HEK293T (cell line): Measurements from ENCODE around the gene DNAH10.

ENCODE experiments used
- ARNT ChIP-seq: fragments of 450-650 bp; IDR thresholded peaks from 2 replicates; pipeline ENCODE4 v1.6.1; 2017; ENCODE audit warnings: mild to moderate bottlenecking
- BHLHE40 ChIP-seq: fragments of 450-650 bp; IDR thresholded peaks from 2 replicates; pipeline ENCODE4 v1.6.1; 2016; ENCODE audit warnings: mild to moderate bottlenecking, moderate library complexity, borderline replicate concordance
- ELF4 ChIP-seq: fragments of 450-650 bp; IDR thresholded peaks from 2 replicates; pipeline ENCODE4 v1.6.1; 2017; ENCODE audit warnings: antibody characterized with exemption
- FOXA1 ChIP-seq: fragments of 450-650 bp; IDR thresholded peaks from 2 replicates; pipeline ENCODE4 v1.6.1; 2016; ENCODE audit warnings: mild to moderate bottlenecking
- FOXK2 ChIP-seq: fragments of 450-650 bp; IDR thresholded peaks from 2 replicates; pipeline ENCODE4 v1.6.1; 2016; ENCODE audit warnings: mild to moderate bottlenecking
- FOXM1 ChIP-seq: fragments of 450-650 bp; IDR thresholded peaks from 2 replicates; pipeline ENCODE4 v1.6.1; 2017; ENCODE audit warnings: mild to moderate bottlenecking, borderline replicate concordance
- HDGF ChIP-seq: fragments of 450-650 bp; IDR thresholded peaks from 2 replicates; pipeline ENCODE4 v1.6.1; 2017; ENCODE audit warnings: antibody characterized with exemption, borderline replicate concordance
- LEF1 ChIP-seq: fragments of 450-650 bp; IDR thresholded peaks from 2 replicates; pipeline ENCODE4 v1.6.1; 2017; ENCODE audit warnings: mild to moderate bottlenecking, borderline replicate concordance
- NFRKB ChIP-seq: fragments of 450-650 bp; IDR thresholded peaks from 2 replicates; pipeline ENCODE4 v1.6.1; 2016; ENCODE audit warnings: mild to moderate bottlenecking, moderate library complexity
- SP1 ChIP-seq: fragments of 450-650 bp; IDR thresholded peaks from 2 replicates; pipeline ENCODE4 v1.6.1; 2017
- SUZ12 ChIP-seq: fragments of 450-650 bp; IDR thresholded peaks from 2 replicates; pipeline ENCODE4 v1.6.1; 2016; ENCODE audit warnings: mild to moderate bottlenecking
- TARDBP ChIP-seq: fragments of 450-650 bp; IDR thresholded peaks from 2 replicates; pipeline ENCODE4 v1.6.1; 2016
- ZNF384 ChIP-seq: fragments of 450-650 bp; IDR thresholded peaks from 2 replicates; pipeline ENCODE4 v1.6.1; 2016

- TF ChIP-seq HDGF, result no peak
- no peak for TF ChIP-seq TARDBP
- no peak for TF ChIP-seq SP1
- no peak for TF ChIP-seq SUZ12
- TF ChIP-seq BHLHE40, result no peak
- TF ChIP-seq FOXA1, result no peak
- TF ChIP-seq LEF1, result no peak
- no peak for TF ChIP-seq FOXM1
- TF ChIP-seq NFRKB, result no peak
- no peak for TF ChIP-seq ARNT
- TF ChIP-seq ELF4, result no peak
- no peak for TF ChIP-seq FOXK2
- TF ChIP-seq ZNF384, result no peak
Observed at GRCh38 chr12:123715195-123715594, 46.9 kb upstream of the DNAH10 start.
